Measurements from ENCODE around the gene ARHGAP28. TPM values are rescaled to one million over a fixed set of nuclear protein-coding genes. Genes with fewer than 3 reads are reported as not detected.

Gene ARHGAP28
- total RNA-seq, 1 donor from 2014 or later = 7.6 TPM

DNA sequence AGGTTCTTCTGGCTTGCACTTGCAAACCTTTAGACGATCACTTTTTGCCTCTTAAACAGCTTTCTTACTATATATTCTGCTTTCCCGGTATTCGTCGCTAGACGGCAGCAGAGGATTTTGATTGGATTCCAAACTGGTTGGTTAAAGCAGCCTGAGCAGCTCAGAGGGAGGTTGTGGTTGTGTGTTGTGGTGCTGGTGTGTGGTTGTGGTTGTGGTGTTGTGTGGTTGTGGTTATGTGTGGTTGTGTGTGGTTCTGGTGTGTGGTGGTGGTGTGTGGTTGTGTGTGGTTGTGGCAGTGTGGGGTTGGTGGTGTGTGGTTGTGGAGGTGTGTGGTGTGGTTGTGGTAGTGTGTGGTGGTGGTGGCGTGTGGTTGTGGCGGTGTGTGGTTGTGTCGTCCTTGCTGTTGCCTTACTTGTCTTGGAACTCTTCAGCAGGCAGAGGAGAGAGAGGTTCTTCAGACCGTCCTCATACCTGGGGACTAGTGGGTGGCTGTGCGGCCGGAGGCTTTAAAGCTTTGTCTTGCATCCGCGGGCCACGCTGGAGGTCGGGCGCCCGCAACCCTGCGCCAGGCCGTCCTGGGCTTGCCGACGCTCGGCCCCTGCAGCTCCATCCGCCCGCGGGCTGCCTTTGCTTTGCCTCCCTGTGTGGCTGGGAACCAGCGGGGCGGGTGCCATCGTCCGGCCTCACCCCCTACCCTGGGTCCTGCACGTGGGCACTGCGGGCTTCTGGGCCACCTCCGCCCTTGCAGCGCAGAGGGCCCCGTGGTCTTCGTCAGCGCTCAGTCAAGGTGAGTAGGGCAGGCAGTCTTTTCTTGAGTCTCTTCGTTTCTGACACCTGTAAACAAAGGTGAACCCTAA lies 190.8 kb downstream of the ARHGAP28 start:
- H3K27ac ChIP-seq = no peak overlapping the region
- TF ChIP-seq, protein P1, sequence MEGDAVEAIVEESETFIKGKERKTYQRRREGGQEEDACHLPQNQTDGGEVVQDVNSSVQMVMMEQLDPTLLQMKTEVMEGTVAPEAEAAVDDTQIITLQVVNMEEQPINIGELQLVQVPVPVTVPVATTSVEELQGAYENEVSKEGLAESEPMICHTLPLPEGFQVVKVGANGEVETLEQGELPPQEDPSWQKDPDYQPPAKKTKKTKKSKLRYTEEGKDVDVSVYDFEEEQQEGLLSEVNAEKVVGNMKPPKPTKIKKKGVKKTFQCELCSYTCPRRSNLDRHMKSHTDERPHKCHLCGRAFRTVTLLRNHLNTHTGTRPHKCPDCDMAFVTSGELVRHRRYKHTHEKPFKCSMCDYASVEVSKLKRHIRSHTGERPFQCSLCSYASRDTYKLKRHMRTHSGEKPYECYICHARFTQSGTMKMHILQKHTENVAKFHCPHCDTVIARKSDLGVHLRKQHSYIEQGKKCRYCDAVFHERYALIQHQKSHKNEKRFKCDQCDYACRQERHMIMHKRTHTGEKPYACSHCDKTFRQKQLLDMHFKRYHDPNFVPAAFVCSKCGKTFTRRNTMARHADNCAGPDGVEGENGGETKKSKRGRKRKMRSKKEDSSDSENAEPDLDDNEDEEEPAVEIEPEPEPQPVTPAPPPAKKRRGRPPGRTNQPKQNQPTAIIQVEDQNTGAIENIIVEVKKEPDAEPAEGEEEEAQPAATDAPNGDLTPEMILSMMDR (IDR thresholded peaks at IDR 0.05) = peak in 2 of 3 experiments; percentile 22 to 33
- TF ChIP-seq POLR2A (IDR thresholded peaks at IDR 0.05) (no peak), POLR2AphosphoS5 (IDR thresholded peaks at IDR 0.05; ENCODE audit: insufficient read depth in 1 of 2, low read depth in 1 of 2) (no peak)
- H3K36me3 ChIP-seq = no peaks in the 10 kb centered on the region
- no peak overlapping the region for H3K4me3 ChIP-seq
- no peaks in the 10 kb centered on the region for H3K27me3 ChIP-seq
- H3K9me3 ChIP-seq = no peaks in the 10 kb centered on the region
- no peak for DNase-seq (ENCODE audit: extremely low spot score in 2 of 2)
- intact Hi-C loops (cut with DNase I) = loop anchor here (10.0 kb wide), 1 partner anchor 254 kb away; no protein-coding TSS in a partner anchor
- no peaks in the 10 kb centered on the region for H3K4me1 ChIP-seq

GRCh38 chr18:6921571-6921970 lies 192.1 kb downstream of the ARHGAP28 start:
- no peak for DNase-seq (ENCODE audit: extremely low spot score in 2 of 2)
- H3K9me3 ChIP-seq = no peaks in the 10 kb centered on the region
- intact Hi-C loops (cut with DNase I) = loop anchor here (10.0 kb wide), 1 partner anchor 253 kb away; no protein-coding TSS in a partner anchor
- H3K4me1 ChIP-seq = no peaks in the 10 kb centered on the region
- no peak overlapping the region for H3K27ac ChIP-seq
- TF ChIP-seq, protein P1 (IDR thresholded peaks at IDR 0.05) = no peak
- no peak for TF ChIP-seq POLR2AphosphoS5 (IDR thresholded peaks at IDR 0.05; ENCODE audit: insufficient read depth in 1 of 2, low read depth in 1 of 2)
- TF ChIP-seq POLR2A (IDR thresholded peaks at IDR 0.05) = no peak
- no peak overlapping the region for H3K4me3 ChIP-seq
- no peaks in the 10 kb centered on the region for H3K27me3 ChIP-seq
- no peaks in the 10 kb centered on the region for H3K36me3 ChIP-seq

- DNase-seq (ENCODE audit: extremely low spot score in 2 of 2) = no peak
- intact Hi-C loops (cut with DNase I) = loop anchor here (10.0 kb wide), 1 partner anchor 252 kb away; no protein-coding TSS in a partner anchor
- Histone ChIP-seq H3K4me1 (no peaks in the 10 kb centered on the region), H3K9me3 (no peaks in the 10 kb centered on the region), H3K36me3 (no peaks in the 10 kb centered on the region), H3K27me3 (no peaks in the 10 kb centered on the region), H3K4me3 (no peak overlapping the region), H3K27ac (no peak overlapping the region)
- no peak for TF ChIP-seq POLR2AphosphoS5 (IDR thresholded peaks at IDR 0.05; ENCODE audit: insufficient read depth in 1 of 2, low read depth in 1 of 2)
Measured at GRCh38 chr18:6923220-6923619, 193.7 kb downstream of the ARHGAP28 start.

GRCh38 chr18:6927153-6927552 lies 197.6 kb downstream of the ARHGAP28 start:
- H3K27me3 ChIP-seq = no peaks in the 10 kb centered on the region
- no peak for DNase-seq (ENCODE audit: extremely low spot score in 2 of 2)
- no peak overlapping the region for H3K27ac ChIP-seq
- H3K9me3 ChIP-seq = no peaks in the 10 kb centered on the region
- TF ChIP-seq, protein P1 (IDR thresholded peaks at IDR 0.05) = no peak
- TF ChIP-seq POLR2AphosphoS5 (IDR thresholded peaks at IDR 0.05; ENCODE audit: insufficient read depth in 1 of 2, low read depth in 1 of 2) (no peak), POLR2A (IDR thresholded peaks at IDR 0.05) (no peak)
- H3K4me1 ChIP-seq = no peaks in the 10 kb centered on the region
- intact Hi-C loops (cut with DNase I) = loop anchor here (10.0 kb wide), 1 partner anchor 248 kb away; no protein-coding TSS in a partner anchor
- no peak overlapping the region for H3K4me3 ChIP-seq
- no peaks in the 10 kb centered on the region for H3K36me3 ChIP-seq

DNA sequence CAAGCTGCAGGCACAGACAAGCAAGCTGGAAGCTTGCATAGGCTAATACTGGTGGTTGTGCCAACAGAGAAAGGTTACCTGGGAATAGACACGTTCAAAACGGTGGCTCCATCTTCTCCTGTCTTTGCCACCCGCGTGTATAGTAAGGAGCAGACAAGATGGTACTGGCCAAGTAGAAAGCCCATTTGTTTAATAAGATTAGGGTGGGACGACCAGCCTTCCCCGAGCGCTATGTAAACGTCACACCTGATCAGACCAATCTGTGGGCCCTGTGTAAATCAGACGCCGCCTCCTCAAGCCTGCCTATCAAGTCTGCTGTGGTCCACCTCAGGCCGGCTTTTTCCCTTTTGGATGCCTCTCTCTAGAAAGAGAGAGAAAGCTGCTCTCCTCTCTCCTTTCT lies 198.8 kb downstream of the ARHGAP28 start:
- H3K4me3 ChIP-seq = no peak overlapping the region
- no peak overlapping the region for H3K27ac ChIP-seq
- TF ChIP-seq POLR2AphosphoS5 (IDR thresholded peaks at IDR 0.05; ENCODE audit: insufficient read depth in 1 of 2, low read depth in 1 of 2) (no peak), POLR2A (IDR thresholded peaks at IDR 0.05) (no peak)
- TF ChIP-seq, protein P1 (IDR thresholded peaks at IDR 0.05) = no peak
- H3K27me3 ChIP-seq = no peaks in the 10 kb centered on the region
- no peaks in the 10 kb centered on the region for H3K36me3 ChIP-seq
- H3K9me3 ChIP-seq = no peaks in the 10 kb centered on the region
- no peak for DNase-seq (ENCODE audit: extremely low spot score in 2 of 2)
- intact Hi-C loops (cut with DNase I) = loop anchor here (10.0 kb wide), 1 partner anchor 246 kb away; no protein-coding TSS in a partner anchor
- no peaks in the 10 kb centered on the region for H3K4me1 ChIP-seq

All from vagina (tissue), 2 donors.